Islet of Langerhans (tissue), 1 donor: ENCODE data around the gene TENM3.

ENCODE experiments used
- FAIRE-seq: peaks from one replicate; lab custom pipeline; 2011; peaks lifted over from hg19 to GRCh38; lab: Jason Lieb, UNC

The TENM3 gene

GRCh38 chr4:182567119-182567518 lies 323.9 kb downstream of the TENM3 start:
- no peak for FAIRE-seq

GRCh38 chr4:182569561-182569960 lies 326.4 kb downstream of the TENM3 start:
- no peak for FAIRE-seq

- FAIRE-seq, result no peak
Observed at GRCh38 chr4:182574706-182575105, 331.5 kb downstream of the TENM3 start.

- no peak for FAIRE-seq
Observed at GRCh38 chr4:182575225-182575624, 332.0 kb downstream of the TENM3 start.

- FAIRE-seq, result no peak
Observed at GRCh38 chr4:182576601-182577289, 333.5 kb downstream of the TENM3 start.

GRCh38 chr4:182577411-182577810 lies 334.2 kb downstream of the TENM3 start:
- no peak for FAIRE-seq

- no peak for FAIRE-seq
Observed at GRCh38 chr4:182578402-182578801, 335.2 kb downstream of the TENM3 start.

GRCh38 chr4:182582245-182582644 lies 339.0 kb downstream of the TENM3 start:
- no peak for FAIRE-seq

GRCh38 chr4:182583703-182584415 lies 340.7 kb downstream of the TENM3 start:
- peak; percentile 49 for FAIRE-seq

- FAIRE-seq, result no peak
Observed at GRCh38 chr4:182585321-182585720, 342.1 kb downstream of the TENM3 start.

- FAIRE-seq, result peak; percentile 85
Observed at GRCh38 chr4:182589100-182589499, 345.9 kb downstream of the TENM3 start.

- no peak for FAIRE-seq
Observed at GRCh38 chr4:182593402-182593801, 350.2 kb downstream of the TENM3 start.

- no peak for FAIRE-seq
Observed at GRCh38 chr4:182593864-182594263, 350.7 kb downstream of the TENM3 start.

- peak; percentile 100 for FAIRE-seq
Observed at GRCh38 chr4:182600093-182600492, 356.9 kb downstream of the TENM3 start.

GRCh38 chr4:182600856-182601255 lies 357.7 kb downstream of the TENM3 start:
- FAIRE-seq, result no peak

- FAIRE-seq, result no peak
Observed at GRCh38 chr4:182604161-182604622, 361.0 kb downstream of the TENM3 start.

GRCh38 chr4:182604953-182605352 lies 361.8 kb downstream of the TENM3 start:
- FAIRE-seq, result peak; percentile 53

- no peak for FAIRE-seq
Observed at GRCh38 chr4:182608525-182608924, 365.3 kb downstream of the TENM3 start.

GRCh38 chr4:182616476-182616875 lies 373.3 kb downstream of the TENM3 start:
- no peak for FAIRE-seq

- no peak for FAIRE-seq
Observed at GRCh38 chr4:182619660-182620059, 376.5 kb downstream of the TENM3 start.

- FAIRE-seq, result no peak
Observed at GRCh38 chr4:182620111-182620980, 377.1 kb downstream of the TENM3 start.

- no peak for FAIRE-seq
Observed at GRCh38 chr4:182624281-182624680, 381.1 kb downstream of the TENM3 start.

- FAIRE-seq, result no peak
Observed at GRCh38 chr4:182625193-182625592, 382.0 kb downstream of the TENM3 start.
